T1000 (cell line): ENCODE results near the gene HMCN2.

Experiments used
- DNase-seq: peaks from one replicate; lab custom pipeline; 2025; ENCODE audit warnings: mixed read lengths; lab: John Stamatoyannopoulos, UW

The HMCN2 gene, protein sequence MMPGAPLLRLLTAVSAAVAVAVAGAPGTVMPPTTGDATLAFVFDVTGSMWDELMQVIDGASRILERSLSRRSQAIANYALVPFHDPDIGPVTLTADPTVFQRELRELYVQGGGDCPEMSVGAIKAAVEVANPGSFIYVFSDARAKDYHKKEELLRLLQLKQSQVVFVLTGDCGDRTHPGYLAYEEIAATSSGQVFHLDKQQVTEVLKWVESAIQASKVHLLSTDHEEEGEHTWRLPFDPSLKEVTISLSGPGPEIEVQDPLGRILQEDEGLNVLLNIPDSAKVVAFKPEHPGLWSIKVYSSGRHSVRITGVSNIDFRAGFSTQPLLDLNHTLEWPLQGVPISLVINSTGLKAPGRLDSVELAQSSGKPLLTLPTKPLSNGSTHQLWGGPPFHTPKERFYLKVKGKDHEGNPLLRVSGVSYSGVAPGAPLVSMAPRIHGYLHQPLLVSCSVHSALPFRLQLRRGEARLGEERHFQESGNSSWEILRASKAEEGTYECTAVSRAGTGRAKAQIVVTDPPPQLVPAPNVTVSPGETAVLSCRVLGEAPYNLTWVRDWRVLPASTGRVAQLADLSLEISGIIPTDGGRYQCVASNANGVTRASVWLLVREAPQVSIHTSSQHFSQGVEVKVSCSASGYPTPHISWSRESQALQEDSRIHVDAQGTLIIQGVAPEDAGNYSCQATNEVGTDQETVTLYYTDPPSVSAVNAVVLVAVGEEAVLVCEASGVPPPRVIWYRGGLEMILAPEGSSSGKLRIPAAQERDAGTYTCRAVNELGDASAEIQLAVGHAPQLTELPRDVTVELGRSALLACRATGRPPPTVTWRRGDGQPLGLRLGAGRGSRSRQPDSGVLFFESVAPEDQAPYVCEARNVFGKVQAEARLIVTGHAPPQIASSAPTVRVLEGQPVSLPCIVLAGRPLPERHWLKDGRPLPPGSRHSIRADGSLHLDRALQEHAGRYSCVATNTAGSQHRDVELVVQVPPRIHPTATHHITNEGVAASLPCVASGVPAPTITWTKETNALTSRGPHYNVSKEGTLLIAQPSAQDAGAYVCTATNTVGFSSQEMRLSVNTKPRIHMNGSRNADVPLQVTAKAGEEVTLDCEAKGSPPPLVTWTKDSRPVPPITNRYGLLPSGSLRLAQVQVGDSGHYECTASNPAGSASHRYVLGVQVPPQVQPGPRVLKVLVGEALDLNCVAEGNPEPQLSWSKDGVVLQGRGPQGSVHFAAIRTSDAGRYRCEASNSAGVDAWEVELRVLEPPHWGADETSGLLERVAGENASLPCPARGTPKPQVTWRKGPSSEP (N-terminal part only)

DNA sequence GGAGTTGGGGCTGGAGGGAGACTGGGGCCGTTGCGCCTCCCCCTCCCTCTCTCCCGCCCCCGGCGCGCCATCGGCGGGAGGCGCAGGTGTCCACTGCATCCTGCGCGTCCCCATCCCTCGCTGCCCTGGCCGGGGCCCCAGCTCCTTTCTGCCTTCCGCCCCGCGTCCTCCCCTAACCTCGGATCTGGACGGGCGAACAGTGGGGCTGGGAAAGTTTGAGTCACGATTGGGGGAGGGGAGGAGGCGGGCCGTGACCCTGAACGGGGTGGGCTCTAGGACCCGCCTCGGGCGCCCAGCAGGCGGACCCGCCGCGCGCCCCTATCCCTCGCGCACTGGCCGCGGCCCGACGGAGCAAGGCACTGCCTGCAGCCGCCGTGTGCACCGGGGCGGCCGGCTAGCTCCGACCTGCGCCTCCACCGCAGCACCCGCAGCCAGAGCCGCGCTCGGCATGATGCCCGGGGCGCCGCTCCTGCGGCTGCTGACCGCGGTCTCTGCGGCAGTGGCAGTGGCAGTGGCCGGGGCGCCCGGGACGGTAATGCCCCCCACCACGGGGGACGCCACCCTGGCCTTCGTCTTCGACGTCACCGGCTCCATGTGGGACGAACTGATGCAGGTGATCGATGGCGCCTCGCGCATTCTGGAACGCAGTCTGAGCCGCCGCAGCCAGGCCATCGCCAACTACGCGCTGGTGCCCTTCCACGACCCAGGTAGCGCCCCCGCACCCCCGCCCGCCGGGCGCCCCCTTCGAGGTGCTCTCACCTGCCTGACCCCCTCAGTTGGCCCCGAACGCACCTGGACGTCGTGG is at the start of gene HMCN2:
Gene HMCN2 (plus strand): TSS at position 330 of the 805 bp plus-strand sequence. CDS start 119 bp downstream, at position 449.
- DNase-seq: no peak

DNA sequence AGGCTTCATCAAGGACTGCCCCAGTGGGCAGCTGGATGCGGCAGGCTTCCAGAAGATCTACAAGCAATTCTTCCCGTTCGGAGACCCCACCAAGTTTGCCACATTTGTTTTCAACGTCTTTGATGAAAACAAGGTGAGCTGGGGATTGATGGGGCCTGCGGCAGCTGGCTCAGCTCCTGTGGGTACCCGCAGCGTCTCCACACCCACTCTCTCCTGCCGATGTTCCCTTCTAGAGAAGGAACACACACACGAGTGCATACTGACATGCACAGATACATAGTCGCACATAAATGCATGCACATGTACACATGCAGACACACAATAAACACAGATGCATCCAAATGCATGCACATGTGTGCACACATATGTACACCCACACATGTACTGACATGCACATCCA is 47.7 kb upstream of the HMCN2 start:
- no peak for DNase-seq

DNA sequence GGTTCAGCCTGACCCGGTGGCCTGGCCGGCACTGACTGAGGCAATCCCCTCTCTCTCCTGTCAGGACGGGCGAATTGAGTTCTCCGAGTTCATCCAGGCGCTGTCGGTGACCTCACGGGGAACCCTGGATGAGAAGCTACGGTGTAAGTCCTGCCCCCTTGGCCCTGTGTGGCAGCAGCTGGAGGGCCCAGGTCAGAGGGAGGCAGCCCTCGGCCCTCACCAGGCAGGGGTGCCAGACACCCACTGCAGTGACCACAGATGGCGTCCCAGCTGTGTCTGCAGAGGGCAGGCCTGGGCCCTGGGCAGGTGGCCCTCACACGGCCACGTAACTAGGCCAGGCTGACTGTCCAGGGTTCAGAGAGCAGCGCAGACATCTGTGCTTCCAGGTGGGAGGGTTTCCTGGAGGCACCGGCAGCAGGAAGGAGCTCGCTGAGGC is 45.9 kb upstream of the HMCN2 start:
- no peak for DNase-seq

DNA sequence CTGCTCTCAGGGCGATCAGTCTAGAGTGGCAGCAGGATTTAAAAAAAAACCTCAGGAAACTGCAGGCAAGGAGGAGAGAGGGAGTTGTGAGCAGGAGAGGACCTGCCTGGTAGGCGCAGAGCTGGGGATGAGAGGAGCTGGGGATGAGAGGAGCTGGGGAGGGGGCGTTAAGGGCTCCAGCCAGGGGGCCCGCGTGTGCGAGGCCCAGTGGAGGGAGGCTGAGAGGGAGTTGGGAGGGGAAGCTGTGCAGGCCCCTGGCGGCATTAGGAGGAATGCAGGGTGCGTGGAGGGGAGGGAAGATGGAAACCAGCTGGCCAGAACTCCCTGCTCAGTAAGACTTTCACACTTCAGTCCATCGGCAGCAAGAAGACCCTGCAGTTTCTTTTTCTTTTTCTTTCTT is 45.2 kb upstream of the HMCN2 start:
- DNase-seq: no peak

DNA sequence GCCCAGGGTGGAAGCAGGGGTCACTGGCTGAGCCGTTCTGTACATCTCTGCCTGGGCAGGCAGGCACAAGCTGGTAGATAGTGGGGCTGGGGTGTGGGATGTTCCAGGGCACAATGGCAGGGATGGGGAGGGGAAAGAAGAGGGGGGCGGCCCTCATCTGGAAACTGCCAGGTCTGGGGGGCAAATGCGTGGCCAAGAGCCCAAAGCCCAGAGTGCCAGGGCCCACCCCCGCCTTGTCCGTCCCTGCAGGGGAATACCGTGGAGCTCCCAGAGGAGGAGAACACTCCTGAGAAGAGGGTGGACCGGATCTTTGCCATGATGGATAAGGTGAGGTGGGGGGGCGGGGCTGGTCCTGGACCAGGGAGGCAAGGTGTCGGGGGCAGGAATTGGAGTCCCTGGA is 42.7 kb upstream of the HMCN2 start:
- no peak for DNase-seq

DNA sequence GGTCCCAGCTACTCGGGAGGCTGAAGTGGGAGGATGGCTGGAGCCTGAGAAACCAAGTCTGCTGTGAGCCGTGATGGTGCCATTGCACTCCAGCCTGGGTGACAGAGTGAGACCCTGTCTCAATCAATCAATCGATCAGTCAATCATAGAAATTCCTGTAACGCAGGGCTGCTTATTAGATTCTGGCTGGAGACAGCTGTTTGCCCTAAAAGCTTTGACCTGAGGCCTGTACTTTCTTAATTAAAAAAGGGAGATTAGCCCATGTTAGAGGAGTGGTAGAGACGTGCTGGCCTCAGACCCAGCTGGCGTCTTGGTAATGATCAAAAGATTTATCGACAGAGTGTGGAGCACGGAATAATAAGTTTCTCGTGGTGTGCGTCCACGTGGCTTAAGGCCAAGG is 40.5 kb upstream of the HMCN2 start:
- DNase-seq: no peak

DNA sequence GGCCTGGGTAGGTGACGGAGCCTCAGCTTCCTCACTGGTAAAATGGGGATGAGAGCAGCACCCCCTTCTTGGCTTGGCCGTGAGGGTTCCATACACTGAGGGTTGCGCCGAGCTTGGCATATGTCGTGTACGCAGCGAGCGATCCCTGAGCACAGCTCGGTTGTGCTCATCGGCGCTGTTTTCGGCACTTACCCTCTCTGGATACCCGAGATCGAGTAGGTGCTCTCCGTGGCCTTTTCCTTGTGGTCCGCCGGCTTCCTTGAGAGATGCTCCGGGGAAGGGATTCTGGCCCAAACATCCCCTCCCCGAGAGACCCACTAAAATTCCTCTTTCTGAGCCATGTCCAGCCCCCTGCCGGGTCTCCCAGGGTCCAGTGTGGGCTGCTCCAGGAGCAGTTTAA is 40.0 kb upstream of the HMCN2 start:
- DNase-seq: no peak

DNA sequence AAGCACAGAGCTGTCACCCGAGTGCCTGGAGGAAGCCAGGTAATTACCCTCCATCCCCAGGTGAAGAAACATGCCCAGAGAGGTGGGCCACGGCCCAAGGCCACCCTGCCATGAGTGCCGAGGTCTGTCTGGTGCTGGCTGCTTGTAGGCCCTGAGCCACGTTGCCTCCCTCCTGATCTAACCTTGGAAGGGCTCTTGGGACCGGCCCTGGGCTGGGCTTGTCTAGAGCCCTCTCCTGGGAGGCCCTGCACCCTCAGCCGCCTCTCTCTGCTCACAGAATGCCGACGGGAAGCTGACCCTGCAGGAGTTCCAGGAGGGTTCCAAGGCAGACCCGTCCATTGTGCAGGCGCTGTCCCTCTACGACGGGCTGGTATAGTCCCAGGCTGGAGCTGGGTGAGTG is 39.4 kb upstream of the HMCN2 start:
- DNase-seq: no peak

DNA sequence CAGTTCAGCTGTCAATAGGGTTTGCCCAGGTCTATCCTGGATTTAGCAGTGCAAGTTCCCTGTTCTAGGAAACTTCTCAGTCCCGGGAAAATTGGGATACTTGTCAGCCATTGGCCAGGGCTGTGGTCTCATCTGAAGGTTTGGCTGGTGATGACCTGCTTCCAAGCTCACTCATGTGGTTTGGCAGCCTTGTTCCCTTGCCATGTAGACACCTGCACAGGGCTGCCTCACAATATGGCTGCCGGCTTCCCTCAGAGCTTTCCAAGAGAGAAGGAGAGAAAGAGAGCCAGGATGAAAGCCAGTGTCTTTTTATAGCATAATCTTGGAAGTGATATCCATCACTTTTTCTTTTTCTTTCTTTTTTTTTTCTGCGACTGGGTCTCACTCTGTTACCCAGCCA is 37.7 kb upstream of the HMCN2 start:
- DNase-seq: no peak

DNA sequence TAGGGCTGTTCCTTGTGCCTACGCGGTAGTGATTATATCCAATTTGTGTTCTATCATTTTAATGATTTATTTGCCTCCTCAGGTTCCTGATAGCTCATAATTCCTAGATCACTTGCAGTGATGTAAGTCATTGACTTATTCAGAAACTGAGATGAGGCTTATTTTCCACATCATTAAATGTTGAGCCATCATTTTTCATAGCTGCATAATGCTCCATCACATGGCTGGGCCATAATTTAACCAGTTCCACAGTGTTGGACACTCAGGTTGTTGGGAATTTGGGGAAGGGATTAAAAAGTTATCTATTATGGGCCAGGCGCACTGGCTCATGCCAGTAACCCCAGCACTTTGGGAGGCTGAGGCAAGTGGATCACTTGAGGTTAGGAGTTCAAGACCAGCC is 35.8 kb upstream of the HMCN2 start:
- DNase-seq: no peak

DNA sequence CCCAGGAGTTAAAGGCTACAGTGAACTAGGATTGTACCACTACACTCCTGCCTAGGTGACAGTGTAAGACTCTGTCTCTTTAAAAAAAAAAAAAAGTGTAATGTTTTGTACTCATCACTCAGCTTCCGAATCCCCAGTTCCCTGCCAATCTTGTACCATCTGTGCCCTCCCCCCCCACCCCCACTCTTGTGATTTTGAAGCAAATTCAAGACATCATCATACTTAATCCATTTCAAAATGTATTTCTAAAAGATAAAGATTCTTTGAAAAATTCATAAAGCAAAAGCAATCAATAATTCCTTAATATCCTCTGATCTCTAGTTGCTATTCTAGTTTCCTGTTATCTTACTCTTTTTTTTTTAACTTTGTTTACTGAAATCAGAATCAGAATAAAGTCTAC is 34.9 kb upstream of the HMCN2 start:
- DNase-seq: no peak

DNA sequence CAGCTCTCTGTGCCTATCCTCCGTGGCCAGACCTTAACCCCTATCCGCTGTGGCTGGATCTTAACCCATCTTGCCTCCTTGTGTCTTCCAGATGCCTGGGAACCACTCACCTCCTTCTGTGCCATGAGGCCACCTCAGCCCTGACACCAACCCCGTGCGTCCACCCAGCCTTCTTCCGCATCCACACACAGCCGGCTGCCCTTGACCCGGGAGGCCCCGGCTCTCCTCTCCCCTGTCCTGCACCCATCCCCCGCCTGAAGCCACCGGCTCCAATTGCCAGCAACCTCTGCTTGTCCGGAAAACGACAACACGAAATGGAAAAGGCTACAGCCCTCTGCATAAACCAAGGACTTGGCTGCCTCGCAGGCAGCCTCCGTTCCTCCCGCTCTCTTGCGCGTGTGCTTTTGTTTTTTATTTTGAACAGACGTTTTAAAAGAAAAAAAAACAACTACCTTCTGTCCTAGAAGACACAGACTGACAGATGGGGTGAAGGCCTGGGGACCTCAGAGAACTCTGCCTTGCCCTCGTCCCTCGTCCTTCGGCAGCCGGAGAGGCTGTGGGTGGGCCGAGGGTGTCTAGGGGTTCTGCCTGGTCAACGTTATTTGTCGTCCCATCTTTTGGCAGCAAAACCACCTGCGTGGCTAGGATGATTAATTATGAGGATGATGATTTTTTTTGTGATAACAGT is 32.5 kb upstream of the HMCN2 start:
- no peak for DNase-seq

DNA sequence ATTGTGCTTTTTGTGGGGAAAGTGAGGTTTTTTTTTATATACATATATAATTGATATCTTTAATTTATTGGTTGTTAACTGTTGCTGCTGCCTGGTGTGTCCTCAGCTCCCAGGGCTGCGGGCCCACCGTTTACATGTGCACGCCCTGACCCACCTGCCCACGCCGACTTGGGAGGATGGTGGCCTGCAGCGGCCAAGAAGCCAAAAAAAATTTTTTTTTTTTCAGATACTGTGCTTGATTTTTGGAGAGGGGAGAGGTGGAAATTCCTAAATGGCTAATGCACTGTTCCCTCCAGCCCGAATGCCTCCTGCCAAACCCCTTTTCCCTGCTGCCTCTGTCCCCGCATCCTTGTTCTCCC is 32.0 kb upstream of the HMCN2 start:
- DNase-seq: no peak

DNA sequence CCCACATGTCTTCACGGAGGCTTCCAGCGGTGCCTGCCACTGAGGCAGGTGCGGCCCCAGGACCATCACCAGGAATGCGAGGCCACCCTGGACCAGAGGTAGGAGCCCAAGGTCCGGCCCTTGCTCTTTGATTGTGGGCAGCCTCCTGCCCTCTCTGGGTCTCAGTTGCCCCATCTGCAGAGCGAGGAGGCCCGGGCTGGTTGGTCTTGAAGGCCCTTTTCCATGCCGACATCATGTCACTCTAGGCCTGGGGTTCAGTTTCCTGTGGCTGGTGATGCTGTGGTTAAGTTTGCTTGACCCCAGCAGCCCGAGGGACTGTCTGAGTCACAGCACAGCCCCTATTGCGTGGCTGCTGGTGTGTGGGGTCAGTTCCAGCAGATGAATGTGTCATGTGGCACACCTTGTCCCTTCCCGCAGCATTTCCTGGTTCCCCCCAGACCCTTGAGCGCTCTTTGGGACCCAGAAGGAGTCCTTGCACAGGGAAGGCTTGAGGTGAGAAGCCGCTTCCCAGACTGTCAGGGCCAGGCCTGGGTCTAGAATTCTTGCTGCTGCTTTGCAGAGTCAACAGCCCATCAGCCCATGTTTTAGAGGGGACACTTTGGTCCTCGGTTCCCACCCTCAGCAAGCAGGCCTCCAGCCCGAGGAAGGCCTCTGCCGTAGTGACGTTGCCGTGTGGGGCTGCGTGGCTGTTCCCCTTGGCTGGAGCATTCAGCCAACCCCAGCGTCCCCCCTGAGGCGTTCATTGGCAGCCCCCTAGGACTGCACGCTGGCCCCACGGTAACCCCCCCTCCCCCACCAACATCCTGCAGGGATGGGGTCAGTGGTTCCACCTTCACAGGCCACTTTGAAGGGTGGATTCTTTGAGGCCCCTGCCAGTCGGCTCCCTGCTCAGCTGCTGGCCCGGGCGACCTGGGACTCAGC is 31.0 kb upstream of the HMCN2 start:
- no peak for DNase-seq

DNA sequence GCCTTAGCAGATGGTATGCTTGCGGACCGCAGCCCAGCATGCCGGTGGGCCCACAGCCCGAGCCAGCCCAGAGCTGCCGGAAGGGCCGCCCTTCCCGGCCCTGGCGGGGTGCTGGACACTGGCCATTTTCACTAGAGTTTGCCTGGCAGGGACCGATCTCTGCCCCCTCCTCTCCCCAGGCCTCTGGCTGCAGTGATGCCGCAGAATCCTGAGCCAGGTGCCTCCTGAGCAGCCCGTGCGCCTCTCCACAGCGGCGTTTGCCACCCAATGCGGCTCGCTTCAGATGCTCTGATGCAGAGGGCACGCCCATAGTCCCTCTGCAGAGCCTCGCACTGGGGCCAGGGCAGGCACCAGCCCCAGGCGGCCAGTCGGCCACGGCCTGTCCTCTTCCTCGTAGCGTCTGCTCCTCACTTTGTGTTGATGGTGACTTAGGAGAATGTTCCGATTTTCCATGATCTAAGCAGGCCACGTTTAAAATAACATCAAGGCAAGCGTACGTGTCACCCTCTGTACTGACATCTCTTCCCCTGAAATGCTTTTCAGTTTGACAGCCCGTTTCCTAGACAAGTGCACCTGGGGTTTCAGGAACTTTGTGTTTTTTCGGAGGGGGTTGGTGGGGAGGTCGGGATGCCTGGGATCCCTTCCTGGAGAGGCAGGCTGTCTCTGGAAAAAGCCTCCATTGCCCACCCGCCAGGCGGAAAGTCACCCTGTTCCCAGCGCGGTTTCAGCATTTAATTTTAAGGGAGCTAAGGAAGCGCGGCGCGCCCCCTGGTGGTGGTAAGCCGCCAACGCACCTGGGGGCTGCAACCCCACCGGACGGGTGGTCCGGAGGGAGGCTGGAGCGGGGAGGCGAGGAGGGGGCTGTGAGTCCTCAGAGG is 29.8 kb upstream of the HMCN2 start:
- DNase-seq: peak; percentile 23

DNA sequence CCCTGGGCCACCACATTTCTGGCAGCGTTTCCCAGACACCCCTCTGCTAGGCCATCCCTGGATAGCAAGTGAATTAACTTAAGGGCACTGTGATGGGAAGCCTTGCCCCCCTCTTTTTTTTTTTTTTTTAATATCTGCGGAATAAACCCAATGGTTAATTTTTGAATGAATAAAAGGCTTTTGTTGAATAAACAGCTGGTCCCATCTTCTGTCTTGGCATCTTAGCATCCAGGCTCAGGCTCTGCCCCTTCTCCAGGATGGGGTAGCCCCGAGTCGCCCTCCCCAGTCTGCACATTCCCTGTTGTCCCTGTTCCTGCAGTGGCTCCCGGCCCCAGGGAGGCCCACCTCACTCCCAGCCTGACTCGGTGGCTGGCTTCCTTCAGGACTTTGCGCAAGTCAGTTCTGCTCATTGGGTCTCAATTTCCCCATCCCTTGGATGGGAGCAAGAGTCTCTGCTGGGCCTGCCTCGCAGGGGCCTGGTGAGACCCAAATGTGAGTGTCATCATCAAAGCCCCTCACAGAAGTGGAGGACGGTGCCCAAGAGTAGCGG is 29.0 kb upstream of the HMCN2 start:
- no peak for DNase-seq

DNA sequence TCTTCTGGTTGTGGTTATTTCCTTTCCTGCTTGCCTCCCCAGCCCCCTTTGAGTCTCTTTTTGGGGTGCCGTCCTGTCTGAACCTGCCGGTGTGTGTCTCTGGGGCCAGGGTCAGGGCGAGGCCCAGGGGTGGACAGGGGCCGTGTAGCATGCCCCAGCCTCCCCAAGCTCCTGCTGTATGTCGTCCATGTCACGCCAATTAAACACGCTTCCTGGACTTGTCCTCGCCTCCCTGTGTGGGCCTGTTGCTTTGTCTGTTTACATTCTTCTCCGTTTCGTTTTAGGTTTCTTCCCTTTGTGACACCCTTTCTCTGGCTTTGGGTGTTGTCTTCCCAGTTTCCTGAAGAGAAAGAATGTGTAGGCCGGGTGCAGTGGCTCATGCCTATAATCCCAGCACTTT is 28.5 kb upstream of the HMCN2 start:
- no peak for DNase-seq

DNA sequence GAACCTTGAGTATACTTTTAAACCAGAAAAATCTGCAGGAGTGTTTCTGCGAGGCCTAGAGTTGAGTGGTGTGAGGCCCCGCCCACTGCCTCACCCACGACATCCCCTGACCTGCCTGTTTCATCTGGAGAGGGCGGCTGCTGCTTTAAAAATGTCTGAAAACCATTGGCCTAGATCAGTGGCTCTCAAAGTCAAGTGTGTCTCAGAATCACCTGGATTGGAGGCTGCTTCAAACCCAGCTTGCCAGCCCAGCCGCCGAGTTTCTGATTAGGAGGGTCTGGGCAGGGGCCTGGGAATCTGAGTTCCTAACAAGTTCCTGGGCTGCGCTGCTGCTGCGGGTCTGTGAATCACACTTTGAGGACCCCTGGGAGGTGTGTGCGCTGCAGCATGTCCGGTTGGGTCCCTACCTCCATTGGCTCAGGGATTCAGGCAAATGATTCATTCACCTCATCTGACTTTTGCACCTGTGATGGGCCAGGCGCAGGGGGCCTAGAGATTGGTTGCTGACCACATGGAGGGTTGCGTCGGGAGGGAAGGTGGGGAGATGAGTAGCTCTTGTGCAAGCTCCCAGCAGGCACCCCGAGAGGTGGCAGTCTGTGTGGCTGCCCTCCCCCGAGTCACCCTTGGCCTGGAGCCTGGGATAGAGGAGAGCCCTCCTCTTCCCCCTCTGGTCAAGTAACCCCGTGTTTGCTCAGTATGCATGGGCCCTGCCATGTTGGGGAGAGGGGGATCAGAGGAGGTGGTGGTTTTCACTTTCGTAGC is 27.6 kb upstream of the HMCN2 start:
- no peak for DNase-seq
